Vagina (tissue), 2 donors: ENCODE measurements around the gene CATSPERE.

ENCODE experiments used
- POLR2A ChIP-seq, 2 donors: fragments of 450-650 bp; IDR thresholded peaks; one replicate each; pipeline ENCODE4 v1.6.1; 2017; ENCODE audit warnings: antibody characterized with exemption in 2 of 2, mild to moderate bottlenecking in 2 of 2, moderate library complexity in 2 of 2
- POLR2AphosphoS5 ChIP-seq, 2 donors: sonication (generic); formaldehyde crosslinking; IDR thresholded peaks; one replicate each; pipeline ENCODE4 v1.9.0; 2017; ENCODE audit warnings: antibody characterized with exemption in 2 of 2, mild to moderate bottlenecking in 2 of 2, low read depth in 1 of 2; ENCODE audit not compliant: insufficient read depth in 1 of 2
- TF ChIP-seq, protein P1 (sequence below), 3 experiments: fragments of 450-650 bp in 2 of 3; fragments of 200-600 bp in 1 of 3; sonication (generic) in 1 of 3; IDR thresholded peaks; one replicate each; pipeline ENCODE4 v1.5.1; 2017 to 2019; ENCODE audit warnings: antibody characterized with exemption in 3 of 3, mild to moderate bottlenecking in 2 of 3, moderate library complexity in 2 of 3

DNA sequence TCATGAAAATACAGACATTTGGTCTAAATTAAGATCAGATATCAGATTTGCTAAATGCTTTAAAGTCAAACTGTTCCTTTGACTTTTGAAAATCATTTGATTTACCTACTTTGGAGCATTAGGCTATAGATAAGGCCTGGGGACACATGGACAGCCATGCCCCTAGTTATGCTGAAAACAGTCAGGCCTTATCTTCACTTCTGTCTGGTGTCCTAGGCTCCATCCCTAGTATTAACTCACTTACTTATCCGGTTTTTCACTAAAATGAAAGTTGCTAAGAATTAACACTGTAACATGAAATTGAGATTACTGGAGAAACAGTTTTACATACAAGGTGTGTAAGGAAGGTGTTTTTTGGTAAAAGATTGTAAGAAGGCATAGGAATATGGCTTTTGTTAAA is 4.5 kb upstream of the CATSPERE start:
- TF ChIP-seq, protein P1, sequence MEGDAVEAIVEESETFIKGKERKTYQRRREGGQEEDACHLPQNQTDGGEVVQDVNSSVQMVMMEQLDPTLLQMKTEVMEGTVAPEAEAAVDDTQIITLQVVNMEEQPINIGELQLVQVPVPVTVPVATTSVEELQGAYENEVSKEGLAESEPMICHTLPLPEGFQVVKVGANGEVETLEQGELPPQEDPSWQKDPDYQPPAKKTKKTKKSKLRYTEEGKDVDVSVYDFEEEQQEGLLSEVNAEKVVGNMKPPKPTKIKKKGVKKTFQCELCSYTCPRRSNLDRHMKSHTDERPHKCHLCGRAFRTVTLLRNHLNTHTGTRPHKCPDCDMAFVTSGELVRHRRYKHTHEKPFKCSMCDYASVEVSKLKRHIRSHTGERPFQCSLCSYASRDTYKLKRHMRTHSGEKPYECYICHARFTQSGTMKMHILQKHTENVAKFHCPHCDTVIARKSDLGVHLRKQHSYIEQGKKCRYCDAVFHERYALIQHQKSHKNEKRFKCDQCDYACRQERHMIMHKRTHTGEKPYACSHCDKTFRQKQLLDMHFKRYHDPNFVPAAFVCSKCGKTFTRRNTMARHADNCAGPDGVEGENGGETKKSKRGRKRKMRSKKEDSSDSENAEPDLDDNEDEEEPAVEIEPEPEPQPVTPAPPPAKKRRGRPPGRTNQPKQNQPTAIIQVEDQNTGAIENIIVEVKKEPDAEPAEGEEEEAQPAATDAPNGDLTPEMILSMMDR (IDR thresholded peaks at IDR 0.05) = no peak
- no peak for TF ChIP-seq POLR2A (IDR thresholded peaks at IDR 0.05)
- TF ChIP-seq POLR2AphosphoS5 (IDR thresholded peaks at IDR 0.05; ENCODE audit: insufficient read depth in 1 of 2, low read depth in 1 of 2) = no peak
